ENCODE data around the gene FHL2. TPM values are rescaled to one million over a fixed set of nuclear protein-coding genes. Genes with fewer than 3 reads are reported as not detected.

FHL2 gene
- total RNA-seq, 2 experiments from 2014 or later = 0.41 to 0.42 TPM

DNA sequence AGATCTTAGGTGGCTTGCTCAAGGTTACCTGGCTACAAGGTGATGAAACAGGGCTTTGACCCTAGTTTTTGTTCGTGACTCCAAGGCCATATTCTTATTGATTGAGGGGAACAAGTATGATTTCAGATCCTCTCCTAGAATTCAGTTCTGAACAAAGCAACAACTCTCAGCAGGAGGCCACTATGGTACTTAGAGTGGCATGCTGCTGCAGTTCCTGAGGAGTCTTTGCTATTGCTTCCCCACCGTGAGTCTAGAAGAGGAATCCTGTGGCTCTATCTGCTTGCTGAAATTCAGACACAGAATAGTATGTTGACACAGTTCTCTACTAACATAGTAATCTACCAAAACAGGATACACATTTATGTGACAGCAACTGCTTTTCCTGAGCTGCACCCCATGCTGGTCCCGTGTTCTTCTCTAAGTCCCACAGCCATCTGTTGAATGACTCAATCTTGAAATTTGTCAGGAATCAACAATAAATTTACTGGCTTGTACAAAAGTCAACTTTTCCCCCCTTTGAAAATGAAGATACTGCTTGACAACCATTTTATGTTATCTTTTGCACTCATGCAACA, 73.4 kb downstream of the FHL2 start:
- Mint-ChIP-seq H3K36me3 (ENCODE audit: low read depth) (peaks cover 43% of the 10 kb centered on the region), H3K27ac (peak overlapping the region; percentile 13), H3K9me3 (no peaks in the 10 kb centered on the region), H3K27me3 (no peaks in the 10 kb centered on the region), H3K4me1 (ENCODE audit: low read depth) (peaks cover 73% of the 10 kb centered on the region), H3K4me3 (no peak overlapping the region)
- peaks cover 23% of the 10 kb centered on the region for H3K4me1 ChIP-seq (ENCODE audit: insufficient read depth, low read length)
- TF ChIP-seq, protein P1, sequence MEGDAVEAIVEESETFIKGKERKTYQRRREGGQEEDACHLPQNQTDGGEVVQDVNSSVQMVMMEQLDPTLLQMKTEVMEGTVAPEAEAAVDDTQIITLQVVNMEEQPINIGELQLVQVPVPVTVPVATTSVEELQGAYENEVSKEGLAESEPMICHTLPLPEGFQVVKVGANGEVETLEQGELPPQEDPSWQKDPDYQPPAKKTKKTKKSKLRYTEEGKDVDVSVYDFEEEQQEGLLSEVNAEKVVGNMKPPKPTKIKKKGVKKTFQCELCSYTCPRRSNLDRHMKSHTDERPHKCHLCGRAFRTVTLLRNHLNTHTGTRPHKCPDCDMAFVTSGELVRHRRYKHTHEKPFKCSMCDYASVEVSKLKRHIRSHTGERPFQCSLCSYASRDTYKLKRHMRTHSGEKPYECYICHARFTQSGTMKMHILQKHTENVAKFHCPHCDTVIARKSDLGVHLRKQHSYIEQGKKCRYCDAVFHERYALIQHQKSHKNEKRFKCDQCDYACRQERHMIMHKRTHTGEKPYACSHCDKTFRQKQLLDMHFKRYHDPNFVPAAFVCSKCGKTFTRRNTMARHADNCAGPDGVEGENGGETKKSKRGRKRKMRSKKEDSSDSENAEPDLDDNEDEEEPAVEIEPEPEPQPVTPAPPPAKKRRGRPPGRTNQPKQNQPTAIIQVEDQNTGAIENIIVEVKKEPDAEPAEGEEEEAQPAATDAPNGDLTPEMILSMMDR (IDR thresholded peaks at IDR 0.05) = no peak
- H3K4me3 ChIP-seq (ENCODE audit: low read length) = no peak overlapping the region
- H3K27me3 ChIP-seq (ENCODE audit: control insufficient read depth in 1 of 2, insufficient read depth in 2 of 2, low read length in 2 of 2) = no peaks in the 10 kb centered on the region
- peaks cover 3% of the 10 kb centered on the region for H3K36me3 ChIP-seq (ENCODE audit: insufficient read depth, low read length)
- CTCF ChIA-PET = no interaction called here
- ATAC-seq (ENCODE audit: poor library complexity) (no peak), DNase-seq (no peak)
- intact Hi-C loops (cut with DNase I, micrococcal nuclease) = loop anchor here in 1 of 2 experiments (10.0 kb wide), 1 partner anchor 869 kb away; the partner anchor contains the start of gene UXS1
- no peaks in the 10 kb centered on the region for H3K9me3 ChIP-seq (ENCODE audit: control insufficient read depth in 1 of 2, insufficient read depth in 1 of 2, low read length in 2 of 2)
- no peak overlapping the region for H3K27ac ChIP-seq (ENCODE audit: low read depth in 1 of 2, low read length in 2 of 2)
- POLR2A ChIA-PET = no interaction called here

DNA sequence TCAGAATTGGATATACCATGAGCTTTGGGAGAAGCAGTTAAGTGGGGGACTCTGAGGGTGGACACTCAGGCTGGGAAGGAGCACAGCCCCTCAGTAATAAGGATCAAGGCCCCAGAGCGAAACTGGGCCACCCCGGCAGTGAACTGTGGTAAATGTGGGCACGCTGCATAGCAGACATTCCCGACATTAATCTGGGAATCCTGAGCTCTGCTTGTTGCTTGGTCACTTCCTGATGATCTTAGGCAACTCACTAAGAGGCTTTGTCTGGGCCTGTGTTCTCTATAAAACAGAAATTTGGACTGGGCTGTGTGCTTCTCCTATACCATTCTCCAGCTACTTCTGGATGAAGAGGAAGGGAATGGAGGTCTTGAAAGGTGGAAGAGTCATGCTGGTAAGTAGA, 74.1 kb downstream of the FHL2 start:
- Histone ChIP-seq H3K27me3 (ENCODE audit: control insufficient read depth in 1 of 2, insufficient read depth in 2 of 2, low read length in 2 of 2) (no peaks in the 10 kb centered on the region), H3K36me3 (ENCODE audit: insufficient read depth, low read length) (peaks cover 3% of the 10 kb centered on the region), H3K9me3 (ENCODE audit: control insufficient read depth in 1 of 2, insufficient read depth in 1 of 2, low read length in 2 of 2) (no peaks in the 10 kb centered on the region), H3K4me3 (ENCODE audit: low read length) (no peak overlapping the region), H3K27ac (ENCODE audit: low read depth in 1 of 2, low read length in 2 of 2) (no peak overlapping the region), H3K4me1 (ENCODE audit: insufficient read depth, low read length) (peaks cover 16% of the 10 kb centered on the region)
- H3K27me3 Mint-ChIP-seq = no peaks in the 10 kb centered on the region
- H3K9me3 Mint-ChIP-seq = no peaks in the 10 kb centered on the region
- peaks cover 74% of the 10 kb centered on the region for H3K4me1 Mint-ChIP-seq (ENCODE audit: low read depth)
- ChIA-PET POLR2A (no interaction called here), CTCF (no interaction called here)
- TF ChIP-seq, protein P1 (IDR thresholded peaks at IDR 0.05) = no peak
- DNase-seq = no peak
- no peak overlapping the region for H3K4me3 Mint-ChIP-seq
- H3K27ac Mint-ChIP-seq = no peak overlapping the region
- intact Hi-C loops (cut with DNase I, micrococcal nuclease) = loop anchor here in 1 of 2 experiments (10.0 kb wide), 1 partner anchor 870 kb away; the partner anchor contains the start of gene UXS1
- peaks cover 39% of the 10 kb centered on the region for H3K36me3 Mint-ChIP-seq (ENCODE audit: low read depth)
- ATAC-seq (ENCODE audit: poor library complexity) = no peak

DNA sequence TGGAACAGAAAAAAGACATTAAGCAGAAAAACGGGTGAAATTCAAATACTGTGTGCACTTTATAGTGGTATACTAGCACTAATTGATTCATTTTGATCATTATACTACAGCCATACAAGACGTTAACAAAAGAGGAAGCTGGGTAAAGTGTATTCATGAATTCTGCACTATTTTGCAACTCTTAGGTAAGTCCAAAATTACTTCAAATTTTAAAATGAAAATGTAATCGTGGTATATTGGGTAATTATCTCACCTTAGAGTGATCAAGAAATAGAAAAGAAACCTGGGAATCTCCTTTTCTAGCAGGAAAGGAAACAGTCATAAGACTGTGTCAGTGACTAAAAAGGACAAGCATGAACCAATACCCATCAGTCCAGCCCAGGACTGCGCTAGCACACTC, 74.8 kb downstream of the FHL2 start:
- Mint-ChIP-seq H3K36me3 (ENCODE audit: low read depth) (peaks cover 38% of the 10 kb centered on the region), H3K4me3 (no peak overlapping the region), H3K27ac (no peak overlapping the region), H3K4me1 (ENCODE audit: low read depth) (peaks cover 72% of the 10 kb centered on the region), H3K9me3 (no peaks in the 10 kb centered on the region), H3K27me3 (no peaks in the 10 kb centered on the region)
- no peaks in the 10 kb centered on the region for H3K27me3 ChIP-seq (ENCODE audit: control insufficient read depth in 1 of 2, insufficient read depth in 2 of 2, low read length in 2 of 2)
- intact Hi-C loops (cut with DNase I, micrococcal nuclease) = loop anchor here in 1 of 2 experiments (10.0 kb wide), 1 partner anchor 871 kb away; the partner anchor contains the start of gene UXS1
- CTCF ChIA-PET = no interaction called here
- POLR2A ChIA-PET = no interaction called here
- no peaks in the 10 kb centered on the region for H3K9me3 ChIP-seq (ENCODE audit: control insufficient read depth in 1 of 2, insufficient read depth in 1 of 2, low read length in 2 of 2)
- H3K4me3 ChIP-seq (ENCODE audit: low read length) = no peak overlapping the region
- TF ChIP-seq, protein P1 (IDR thresholded peaks at IDR 0.05) = no peak
- DNase-seq (no peak), ATAC-seq (ENCODE audit: poor library complexity) (no peak)
- H3K4me1 ChIP-seq (ENCODE audit: insufficient read depth, low read length) = peaks cover 15% of the 10 kb centered on the region
- H3K36me3 ChIP-seq (ENCODE audit: insufficient read depth, low read length) = peaks cover 3% of the 10 kb centered on the region
- no peak overlapping the region for H3K27ac ChIP-seq (ENCODE audit: low read depth in 1 of 2, low read length in 2 of 2)
